ENCODE data around the gene TTC33.
"Not testable (repeated sequence)": the region's sequence is repeated elsewhere in the genome, so short reads cannot be mapped to it uniquely, and the experiment has no call there.

Gene TTC33

DNA sequence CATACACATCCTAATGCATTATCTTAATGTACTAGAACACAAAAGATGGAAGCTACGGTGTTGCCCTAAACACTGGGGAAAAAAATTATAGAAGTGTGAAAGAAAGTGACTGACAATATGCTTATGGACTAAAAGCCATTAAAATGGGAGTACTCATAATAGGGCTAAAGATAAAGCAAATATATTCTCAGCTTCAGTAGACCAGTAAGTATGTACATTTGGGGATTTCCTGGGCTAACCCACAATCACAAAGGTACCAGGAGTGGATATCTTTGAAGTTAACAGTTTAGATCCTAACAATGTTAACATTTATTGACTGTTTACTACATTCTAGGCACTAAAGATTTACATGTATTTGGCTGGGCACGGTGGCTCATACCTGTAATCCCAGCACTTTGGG is 39.2 kb downstream of the TTC33 start:
- no peak for DNase-seq (ENCODE audit: low read depth in 2 of 2)

DNA sequence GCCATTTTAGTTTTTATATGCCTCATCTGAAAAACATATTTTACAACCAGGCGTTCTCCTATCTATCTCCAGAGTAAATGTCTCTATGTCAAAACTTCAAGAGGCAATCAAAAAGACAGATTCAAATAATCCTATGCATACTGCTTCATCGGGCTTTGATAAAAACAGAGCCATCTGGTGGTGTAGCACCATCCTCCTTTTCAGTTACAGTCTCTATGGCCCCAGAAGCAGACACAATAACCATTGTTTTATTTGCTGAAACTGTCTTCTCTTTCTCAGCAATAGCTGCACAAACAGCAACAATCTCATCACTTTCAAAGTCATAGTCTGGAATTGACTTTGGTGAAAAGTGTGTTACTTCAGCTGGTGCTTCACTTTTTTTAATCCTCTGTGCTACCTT is 39.8 kb downstream of the TTC33 start:
- DNase-seq (ENCODE audit: low read depth in 2 of 2) = no peak

DNA sequence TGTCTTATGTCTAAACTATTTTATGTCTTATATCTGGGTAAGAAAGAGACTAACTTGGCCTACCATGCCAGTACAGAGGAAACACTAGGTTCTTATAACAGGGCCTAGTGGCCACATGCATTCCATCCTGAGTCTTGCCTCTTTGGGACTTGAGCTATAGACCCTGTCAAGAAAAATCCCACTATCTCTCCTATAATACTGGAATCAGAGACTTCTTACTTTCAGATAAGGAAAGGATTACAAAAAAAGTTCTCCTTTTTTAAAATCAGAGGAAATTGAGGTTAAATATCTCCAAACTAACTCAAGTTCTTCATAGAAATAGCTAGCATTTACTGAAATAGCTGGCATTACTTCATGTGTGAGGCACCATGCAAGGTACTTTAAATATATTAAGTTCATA is 41.8 kb downstream of the TTC33 start:
- DNase-seq (ENCODE audit: low read depth in 2 of 2) = no peak

DNA sequence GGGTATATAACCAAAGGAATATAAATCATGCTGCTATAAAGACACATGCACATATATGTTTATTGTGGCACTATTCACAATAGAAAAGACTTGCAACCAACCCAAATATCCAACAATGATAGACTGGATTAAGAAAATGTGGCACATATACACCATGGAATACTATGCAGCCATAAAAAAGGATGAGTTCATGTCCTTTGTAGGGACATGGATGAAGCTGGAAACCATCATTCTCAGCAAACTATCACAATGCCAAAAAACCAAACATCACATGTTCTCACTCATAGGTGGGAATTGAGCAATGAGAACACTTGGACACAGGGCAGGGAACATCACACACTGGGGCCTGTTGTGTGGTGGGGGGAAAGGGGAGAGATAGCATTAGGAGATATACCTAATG is 45.2 kb downstream of the TTC33 start:
- not testable (repeated sequence) for DNase-seq (ENCODE audit: low read depth in 2 of 2)

DNA sequence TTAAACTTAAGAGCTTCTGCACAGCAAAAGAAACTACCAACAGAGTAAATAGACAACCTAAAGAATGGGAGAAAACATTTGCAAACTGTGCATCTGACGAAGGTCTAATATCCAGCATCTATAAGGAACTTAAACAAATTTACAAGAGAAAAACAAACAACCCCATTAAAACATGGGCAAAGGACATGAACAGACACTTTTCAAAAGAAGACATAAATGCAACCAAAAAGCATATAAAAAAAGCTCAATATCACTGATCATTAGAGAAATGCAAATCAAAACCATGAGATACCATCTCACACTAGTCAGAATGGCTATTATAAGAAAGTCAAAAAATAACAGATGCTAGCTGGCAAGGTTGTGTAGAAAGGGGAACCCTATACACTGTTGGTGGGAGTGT is 50.3 kb downstream of the TTC33 start:
- not testable (repeated sequence) for DNase-seq (ENCODE audit: low read depth in 2 of 2)

DNA sequence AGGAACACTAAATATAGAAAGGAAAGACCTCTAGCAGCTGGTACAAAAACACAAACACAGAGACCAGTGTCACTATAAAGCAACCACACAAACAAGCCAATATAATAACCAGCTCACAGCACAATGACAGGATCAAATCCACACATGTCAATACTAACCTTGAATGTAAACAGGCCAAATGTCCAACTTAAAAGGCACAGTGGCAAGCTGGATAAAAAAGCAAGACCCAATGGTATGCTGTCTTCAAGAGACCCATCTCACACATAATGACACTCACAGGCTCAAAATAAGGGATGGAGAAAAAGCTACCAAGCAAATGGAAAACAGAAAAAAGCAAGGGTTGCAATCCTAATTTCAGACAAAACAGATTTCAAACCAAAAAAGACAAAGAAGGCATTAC is 53.7 kb downstream of the TTC33 start:
- DNase-seq (ENCODE audit: low read depth in 2 of 2) = not testable (repeated sequence)

DNA sequence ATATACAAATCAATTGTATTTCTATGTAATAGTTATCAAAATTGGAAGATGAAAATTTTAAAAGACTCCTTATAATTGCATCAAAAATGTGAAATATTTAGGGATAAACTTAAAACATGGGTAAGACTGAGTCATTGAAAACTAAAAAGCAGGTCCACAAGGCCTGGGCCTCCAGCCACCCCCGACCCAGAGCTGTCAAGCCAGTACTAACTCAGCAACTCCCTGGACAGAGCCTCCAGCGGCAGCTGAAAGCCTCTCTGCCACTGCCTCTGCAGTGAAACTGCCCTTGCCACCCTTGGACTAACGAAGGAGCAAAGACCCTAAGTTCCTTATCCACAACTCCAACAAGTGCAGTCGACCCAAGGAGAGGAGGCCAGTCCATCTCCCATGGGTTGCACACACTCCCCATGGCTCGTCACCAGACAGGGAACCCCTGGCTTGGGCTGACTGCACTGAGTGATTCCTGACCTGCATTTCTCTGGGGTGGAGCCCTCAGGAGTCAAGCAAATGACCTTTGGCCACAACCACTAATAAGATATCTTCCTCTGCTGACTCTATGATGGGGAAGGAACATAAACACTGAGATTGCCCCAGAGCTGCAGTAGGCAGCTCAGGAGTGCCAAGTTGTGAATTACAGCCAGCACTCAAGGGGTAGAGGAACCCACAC is 55.5 kb downstream of the TTC33 start:
- no peak for DNase-seq (ENCODE audit: low read depth in 2 of 2)

DNA sequence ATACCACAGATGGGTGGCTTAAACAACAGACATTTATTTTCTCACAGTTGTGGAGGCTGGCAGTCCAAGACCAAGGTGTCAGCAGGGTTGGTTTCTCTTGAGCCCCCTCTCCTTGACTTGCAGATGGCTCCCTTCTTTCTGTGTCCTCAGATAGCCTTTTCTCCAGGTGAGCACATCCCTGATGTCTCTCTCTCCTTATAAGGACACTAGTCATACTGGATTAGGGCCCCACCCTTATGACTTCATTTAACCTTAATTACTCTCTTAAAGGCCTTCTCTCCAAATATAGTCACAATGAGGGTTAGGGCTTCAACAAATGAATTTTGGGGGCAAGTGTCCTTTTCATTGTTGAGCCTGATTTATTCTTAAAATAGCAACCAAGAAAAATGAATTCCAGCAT is 61.3 kb downstream of the TTC33 start:
- DNase-seq (ENCODE audit: low read depth in 2 of 2) = no peak

DNA sequence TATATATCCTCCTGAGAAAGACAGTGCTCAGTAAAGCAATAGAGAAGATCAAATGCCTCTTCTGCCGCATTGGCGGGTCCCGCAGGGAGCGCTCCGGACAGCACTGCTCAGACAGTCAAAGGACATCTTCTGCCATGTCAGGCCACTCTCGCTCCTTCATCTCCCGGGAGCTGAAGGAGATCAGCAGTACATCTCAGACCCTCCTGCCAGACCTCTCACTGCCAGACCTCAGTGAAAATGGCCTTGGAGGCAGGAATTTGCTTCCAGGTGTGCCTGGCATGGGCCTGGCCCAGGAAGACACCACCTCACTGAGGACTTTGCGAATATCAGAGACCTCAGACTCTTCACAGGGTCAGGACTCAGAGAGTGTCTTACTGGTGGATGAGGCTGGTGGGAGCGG is 63.9 kb downstream of the TTC33 start:
- no peak for DNase-seq (ENCODE audit: low read depth in 2 of 2)

DNA sequence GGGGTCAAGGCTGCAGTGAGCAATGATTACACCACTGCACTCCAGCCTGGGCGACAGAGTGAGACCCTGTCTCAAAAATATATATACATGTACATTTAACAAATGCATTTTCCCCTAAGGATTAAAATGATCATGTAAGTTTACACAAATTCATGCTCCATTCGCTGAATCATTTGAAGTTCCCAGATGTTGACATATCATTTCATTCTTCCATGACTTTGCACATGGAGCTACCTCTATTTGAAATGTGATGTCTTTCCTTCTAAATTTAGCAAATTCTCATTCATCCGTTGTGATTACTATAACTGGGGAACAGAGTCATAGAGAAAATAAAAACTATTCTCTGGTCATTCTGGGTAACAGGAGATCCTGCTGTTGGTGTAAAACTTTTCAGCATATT is 65.5 kb downstream of the TTC33 start:
- no peak for DNase-seq (ENCODE audit: low read depth in 2 of 2)

DNA sequence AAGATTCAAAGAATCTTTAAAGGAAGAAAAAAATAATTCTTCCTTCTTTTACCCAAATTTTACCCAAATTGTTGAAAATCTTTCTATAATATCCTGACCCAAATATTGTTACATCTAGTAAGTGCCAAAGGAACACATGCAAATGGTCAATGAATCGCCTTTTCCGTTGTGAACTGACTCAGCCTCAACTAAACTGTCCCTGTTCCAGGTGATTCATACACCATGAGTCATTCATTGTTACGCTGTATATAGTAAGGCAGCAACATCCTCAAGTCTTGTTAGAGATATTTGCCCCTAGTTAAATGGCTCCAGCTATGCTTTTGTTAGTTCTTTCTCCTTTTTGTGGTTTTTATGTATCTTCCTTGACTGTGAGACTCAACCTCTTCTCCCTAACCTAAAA is 66.3 kb downstream of the TTC33 start:
- peak; percentile 83 to 84 for DNase-seq (ENCODE audit: low read depth in 2 of 2)

DNA sequence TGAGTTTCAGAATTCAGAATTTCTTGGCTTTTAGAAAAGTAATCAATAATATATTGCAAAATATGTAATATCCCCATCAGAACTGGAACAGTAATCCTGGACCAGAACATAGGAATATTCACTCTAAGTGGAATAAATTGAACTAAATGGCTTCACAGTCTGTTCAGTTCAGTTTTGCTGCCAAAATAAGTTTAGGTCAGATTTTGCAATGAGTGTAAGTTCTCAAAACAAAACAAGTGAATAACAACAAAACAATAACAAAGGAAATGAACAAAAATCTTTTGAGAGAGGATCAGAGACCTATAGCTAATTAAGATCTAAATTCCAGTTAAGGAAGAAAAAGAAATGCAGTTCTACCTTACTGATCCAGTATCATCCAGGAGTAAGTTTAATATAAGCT is 66.8 kb downstream of the TTC33 start:
- DNase-seq (ENCODE audit: low read depth in 2 of 2) = no peak

DNA sequence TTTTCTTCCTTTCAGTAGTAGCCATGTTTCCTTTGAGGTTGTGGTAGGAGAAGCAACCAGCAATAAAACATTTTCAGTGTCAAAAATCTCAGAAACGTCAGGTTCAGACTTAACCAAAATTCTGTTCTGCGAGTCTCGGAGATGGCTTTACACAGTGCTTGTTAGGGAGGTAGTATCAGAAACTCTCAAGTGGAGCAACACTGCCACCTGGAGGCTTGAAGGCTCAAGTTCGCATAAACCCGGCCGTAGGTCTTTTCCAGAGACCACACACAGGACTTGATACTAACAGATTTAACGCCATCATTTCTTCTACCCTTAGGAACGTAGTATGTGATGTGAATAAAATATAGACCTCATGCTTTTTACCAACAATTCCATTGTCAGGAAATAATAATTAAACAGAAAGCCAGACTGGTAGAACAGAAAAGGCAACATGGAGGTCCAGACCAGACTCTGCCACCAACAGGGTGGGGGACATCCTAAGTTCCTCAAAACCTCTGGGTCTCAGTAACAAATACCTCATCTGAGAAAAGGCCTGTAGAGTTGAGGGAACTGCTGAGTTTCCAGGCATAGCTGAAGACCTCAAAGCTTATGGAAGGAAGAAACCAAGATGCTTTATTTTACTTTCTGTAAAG is 67.5 kb downstream of the TTC33 start:
- peak; percentile 70 to 73 for DNase-seq (ENCODE audit: low read depth in 2 of 2)

DNA sequence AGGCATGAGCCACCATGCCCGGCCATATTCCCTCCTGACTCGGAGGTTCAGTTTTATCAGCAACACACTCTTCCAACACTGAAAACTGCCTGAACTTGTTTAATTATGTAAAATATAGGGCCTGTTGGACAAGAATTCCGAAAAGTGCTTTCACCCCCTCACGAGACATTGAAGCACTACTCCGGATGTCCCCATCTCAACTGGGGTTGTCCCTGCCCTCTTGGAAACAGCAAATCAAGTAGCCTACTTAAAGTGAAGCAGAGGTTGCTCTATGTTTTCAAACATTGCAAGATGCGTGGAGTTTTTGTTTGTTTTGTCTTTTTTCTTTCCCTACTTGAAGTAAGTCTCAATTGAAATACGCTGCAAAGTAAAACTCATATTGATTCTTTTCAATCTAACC is 68.4 kb downstream of the TTC33 start:
- DNase-seq (ENCODE audit: low read depth in 2 of 2) = no peak

DNA sequence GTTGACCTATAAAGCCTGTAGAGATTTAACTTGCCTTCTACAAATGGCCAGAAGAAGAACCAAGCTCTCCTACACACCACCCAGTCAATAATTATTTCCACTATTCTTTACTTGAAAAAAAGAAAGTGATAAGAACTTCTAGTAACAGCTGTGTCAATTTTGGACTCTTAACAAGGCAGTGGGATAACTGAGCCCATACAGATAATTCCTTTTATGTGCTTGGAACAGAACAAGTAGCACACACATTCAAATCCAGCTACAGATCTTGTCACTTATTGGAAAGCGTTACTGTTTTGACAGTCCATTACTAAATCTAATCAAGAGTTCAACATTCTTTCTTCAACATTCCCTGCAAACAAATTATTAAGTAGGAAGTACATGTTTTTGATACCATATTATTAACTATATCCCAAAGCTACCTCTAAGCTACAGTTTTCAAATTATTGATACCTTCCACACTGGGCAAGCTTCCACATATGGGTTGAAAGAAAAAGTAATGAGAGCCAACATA is 69.7 kb downstream of the TTC33 start:
- DNase-seq (ENCODE audit: low read depth in 2 of 2) = no peak

DNA sequence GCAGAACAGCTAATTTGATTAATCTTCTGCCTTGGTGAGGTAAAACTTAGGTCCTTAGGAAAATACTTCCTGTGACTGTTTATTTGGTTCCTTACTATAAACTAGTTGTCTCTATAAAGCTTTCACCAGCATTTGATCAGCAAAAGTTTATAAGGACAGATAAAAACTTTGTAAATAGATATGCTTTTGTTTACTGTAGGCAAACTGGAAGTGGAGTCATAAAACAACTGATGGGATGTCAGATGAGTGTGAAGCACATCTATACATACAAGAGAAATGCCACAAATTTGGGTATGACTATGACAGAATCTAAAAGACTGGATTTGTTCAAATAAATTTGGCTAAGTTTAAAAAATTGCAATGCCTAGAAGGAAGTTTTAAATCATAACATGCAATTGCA is 70.6 kb downstream of the TTC33 start:
- DNase-seq (ENCODE audit: low read depth in 2 of 2) = no peak

DNA sequence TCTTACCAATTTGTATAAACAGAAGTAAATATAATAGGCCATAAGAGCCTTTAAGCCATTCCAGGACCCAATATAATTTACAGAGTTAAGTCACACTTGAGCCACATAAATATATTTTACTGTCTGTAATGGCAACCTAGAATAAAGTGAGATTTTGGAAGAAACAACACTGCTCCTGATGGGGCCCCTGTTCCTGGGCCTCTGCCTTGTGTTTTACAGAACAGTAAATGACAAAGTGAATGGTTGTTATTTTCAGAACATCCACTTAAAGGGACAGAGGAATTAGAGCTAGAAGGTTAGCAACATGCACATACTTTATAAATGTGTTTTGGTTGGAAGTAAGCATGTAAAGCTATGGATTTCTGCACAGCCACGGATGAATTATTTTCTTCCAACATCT is 72.5 kb downstream of the TTC33 start:
- no peak for DNase-seq (ENCODE audit: low read depth in 2 of 2)

DNA sequence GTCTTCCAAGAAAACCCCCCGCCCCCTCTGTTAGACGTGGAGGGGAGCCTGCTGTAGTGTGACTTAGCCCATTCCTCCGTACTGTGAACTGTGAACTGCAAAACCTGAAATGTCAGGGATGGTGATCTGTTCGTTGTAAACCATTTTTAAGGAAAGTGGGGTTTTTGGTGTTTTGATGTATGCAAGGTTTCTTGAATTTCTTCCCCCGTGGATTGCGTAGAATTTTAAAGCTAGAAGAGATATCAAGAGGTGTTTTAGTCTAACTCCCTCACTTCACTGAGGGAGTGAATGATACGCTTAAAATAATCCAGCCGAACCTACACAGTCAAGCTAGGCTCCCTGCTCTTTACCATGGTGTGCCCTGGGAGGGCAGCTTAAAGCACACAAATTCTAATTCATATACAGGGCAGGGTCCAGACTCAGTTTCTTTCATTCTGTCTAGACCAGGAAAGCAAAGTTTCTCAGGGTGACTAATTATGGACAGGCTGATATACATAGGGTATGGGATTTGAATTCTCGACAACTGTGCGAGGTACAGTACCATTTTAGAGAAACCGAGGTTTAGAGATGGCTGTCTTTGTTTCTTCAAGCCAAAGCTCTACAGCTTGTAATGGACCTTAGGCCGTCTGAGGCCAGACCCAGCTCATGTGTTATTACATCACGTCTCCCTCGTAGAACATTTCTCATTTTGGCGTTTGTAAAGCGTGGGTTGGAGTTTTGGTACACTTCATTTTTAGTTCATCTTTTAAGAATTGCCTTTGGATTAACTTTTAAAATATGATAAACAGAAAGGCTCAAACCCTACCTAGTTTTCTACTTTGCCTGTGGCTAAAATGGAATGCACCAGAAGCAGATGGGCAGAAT is 73.4 kb downstream of the TTC33 start:
- no peak for DNase-seq (ENCODE audit: low read depth in 2 of 2)

DNA sequence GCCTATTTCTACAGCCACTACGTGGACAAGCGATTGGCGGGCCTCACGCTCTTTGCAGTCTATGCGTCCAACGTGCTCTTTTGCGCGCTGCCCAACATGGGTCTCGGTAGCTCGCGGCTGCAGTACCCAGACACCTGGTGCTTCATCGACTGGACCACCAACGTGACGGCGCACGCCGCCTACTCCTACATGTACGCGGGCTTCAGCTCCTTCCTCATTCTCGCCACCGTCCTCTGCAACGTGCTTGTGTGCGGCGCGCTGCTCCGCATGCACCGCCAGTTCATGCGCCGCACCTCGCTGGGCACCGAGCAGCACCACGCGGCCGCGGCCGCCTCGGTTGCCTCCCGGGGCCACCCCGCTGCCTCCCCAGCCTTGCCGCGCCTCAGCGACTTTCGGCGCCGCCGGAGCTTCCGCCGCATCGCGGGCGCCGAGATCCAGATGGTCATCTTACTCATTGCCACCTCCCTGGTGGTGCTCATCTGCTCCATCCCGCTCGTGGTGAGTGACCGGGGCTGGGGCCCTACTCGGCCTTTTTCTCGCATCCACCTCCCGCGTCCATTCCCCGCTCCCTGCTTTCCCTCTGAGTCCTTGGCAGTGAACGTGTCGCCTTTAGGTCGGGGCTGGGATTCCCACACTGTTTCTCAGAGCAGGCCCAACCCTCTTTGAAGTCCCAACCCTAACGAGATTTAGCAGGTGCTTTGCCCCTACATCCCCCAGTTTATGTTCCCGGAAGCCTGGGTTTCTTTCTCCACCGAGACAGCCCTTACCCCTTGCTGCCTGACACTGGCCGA is 74.2 kb downstream of the TTC33 start:
- DNase-seq (ENCODE audit: low read depth in 2 of 2) = no peak

DNA sequence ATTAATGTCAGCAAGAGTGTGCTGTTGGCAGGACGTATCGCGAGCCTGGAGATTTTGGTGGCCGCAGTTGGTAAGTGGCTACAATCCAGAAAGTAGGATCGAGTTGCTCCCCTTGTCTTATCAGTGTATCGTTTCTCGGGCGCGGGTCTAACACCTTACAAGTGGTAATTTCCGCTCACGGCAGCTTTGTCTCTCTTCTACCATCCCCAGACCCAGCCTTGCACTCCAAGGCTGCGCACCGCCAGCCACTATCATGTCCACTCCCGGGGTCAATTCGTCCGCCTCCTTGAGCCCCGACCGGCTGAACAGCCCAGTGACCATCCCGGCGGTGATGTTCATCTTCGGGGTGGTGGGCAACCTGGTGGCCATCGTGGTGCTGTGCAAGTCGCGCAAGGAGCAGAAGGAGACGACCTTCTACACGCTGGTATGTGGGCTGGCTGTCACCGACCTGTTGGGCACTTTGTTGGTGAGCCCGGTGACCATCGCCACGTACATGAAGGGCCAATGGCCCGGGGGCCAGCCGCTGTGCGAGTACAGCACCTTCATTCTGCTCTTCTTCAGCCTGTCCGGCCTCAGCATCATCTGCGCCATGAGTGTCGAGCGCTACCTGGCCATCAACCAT is 74.9 kb downstream of the TTC33 start:
- no peak for DNase-seq (ENCODE audit: low read depth in 2 of 2)

DNA sequence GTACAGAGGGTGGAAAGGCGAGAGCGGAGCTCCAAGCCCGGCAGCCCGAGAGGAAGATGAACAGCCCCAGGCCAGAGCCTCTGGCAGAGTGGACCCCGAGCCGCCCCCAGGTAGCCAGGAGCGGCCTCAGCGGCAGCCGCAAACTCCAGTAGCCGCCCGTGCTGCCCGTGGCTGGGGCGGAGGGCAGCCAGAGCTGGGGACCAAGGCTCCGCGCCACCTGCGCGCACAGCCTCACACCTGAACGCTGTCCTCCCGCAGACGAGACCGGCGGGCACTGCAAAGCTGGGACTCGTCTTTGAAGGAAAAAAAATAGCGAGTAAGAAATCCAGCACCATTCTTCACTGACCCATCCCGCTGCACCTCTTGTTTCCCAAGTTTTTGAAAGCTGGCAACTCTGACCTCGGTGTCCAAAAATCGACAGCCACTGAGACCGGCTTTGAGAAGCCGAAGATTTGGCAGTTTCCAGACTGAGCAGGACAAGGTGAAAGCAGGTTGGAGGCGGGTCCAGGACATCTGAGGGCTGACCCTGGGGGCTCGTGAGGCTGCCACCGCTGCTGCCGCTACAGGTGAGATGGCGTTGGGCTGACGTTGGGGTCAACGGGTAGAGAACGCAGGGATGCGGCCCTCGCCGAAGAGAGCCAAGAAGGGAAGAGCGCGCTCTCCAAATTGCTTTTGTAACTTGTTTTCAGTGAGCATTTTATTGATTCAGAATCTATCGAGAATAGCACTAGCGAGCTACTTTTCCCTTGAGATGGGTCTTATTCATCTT is 75.7 kb downstream of the TTC33 start, which contains the start of gene PTGER4:
Gene PTGER4, plus strand, starts transcription at position 3 of the 769 bp plus-strand sequence. CDS start 1,079 bp downstream, outside the sequence.
- DNase-seq (ENCODE audit: low read depth in 2 of 2) = no peak
